ENCODE data around the gene HOXC10. TPM values are rescaled to one million over a fixed set of nuclear protein-coding genes. Genes with fewer than 3 reads are reported as not detected.

The HOXC10 gene
- total and polyA plus RNA-seq, 2 donors (not counting 3 experiments of a cell fraction or from before 2014, with no cell fraction given), result 0.18 TPM; not detected in 1

DNA sequence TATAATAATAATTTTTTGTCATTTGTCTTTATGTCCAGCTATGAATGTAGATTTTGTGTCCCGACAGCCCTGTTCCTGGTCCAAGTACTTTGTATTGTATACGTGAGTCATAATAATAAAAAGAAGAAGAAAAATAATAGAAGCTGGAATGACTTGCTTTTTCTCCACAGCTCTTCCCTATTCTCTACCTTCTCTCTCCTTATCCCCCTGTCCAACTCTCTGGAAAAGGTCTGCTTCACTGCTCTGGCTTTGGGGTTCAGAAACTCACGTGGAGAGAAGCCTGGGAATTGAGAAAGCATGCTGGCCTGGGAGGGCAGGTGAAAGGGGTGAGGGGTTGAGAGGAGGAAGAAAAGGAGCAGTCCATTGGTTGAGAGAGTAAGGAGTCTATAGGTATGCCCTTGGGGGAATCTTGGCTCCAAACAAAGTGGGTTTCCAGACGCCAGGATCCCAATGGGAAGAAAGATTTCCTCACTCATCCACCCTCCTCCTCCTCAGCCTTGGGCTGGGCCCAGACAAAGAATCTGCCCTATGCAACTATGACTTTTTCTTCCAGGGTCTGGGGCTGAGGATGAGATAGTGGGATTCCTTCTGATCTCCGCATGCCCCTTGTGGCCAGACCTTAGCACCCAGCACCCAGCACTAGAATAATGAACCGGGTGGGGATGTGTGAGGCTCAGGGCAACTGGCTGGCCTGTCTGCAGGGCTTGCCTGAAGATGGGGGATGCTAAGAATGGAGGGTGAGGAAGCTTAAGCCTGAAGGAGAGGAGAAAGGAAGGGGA lies 27.9 kb downstream of the HOXC10 start:
- Histone ChIP-seq H3K9me3 (replicated peaks; ENCODE audit: control insufficient read depth, insufficient read depth, low read length) (no peaks in the 10 kb centered on the region), H3K79me2 (ENCODE audit: control insufficient read depth, insufficient read depth, low read length) (no peaks in the 10 kb centered on the region), H3K9me1 (replicated peaks; ENCODE audit: control insufficient read depth, extremely low read depth, insufficient read depth, low read length) (no peaks in the 10 kb centered on the region), H3K4me1 (ENCODE audit: control insufficient read depth, extremely low read depth, insufficient read depth, low read length) (no peaks in the 10 kb centered on the region), H4K20me1 (replicated peaks; ENCODE audit: control insufficient read depth, extremely low read depth, insufficient read depth, low read length) (no peaks in the 10 kb centered on the region), H3K4me2 (ENCODE audit: insufficient read depth, low read length) (no peak overlapping the region), H2AFZ (ENCODE audit: low read depth, low read length) (no peak overlapping the region), H3K4me3 (replicated peaks in 1 of 3; ENCODE audit: insufficient read depth in 1 of 3, low read depth in 1 of 3, low read length in 3 of 3) (no peak overlapping the region), H3K9ac (replicated peaks; ENCODE audit: extremely low read depth, insufficient read depth, low read length) (no peak overlapping the region), H3K36me3 (ENCODE audit: control insufficient read depth in 2 of 2, extremely low read depth in 1 of 2, insufficient read depth in 2 of 2, low read length in 2 of 2) (no peaks in the 10 kb centered on the region), H3K27me3 (ENCODE audit: control insufficient read depth in 2 of 2, insufficient read depth in 2 of 2, low read length in 2 of 2) (peaks cover 80 to 89% of the 10 kb centered on the region in 2 experiments), H3K27ac (ENCODE audit: insufficient read depth, low read depth, low read length) (no peak overlapping the region)
- ChIA-PET CTCF (interaction anchor here (0.6 to 17.0 kb wide), 5 partner anchors 10 to 203 kb away, joined by 3 to 616 read pairs (median 3); partner anchors contain the start of gene SMUG1), POLR2A (no interaction called here)
- DNase-seq (ENCODE audit: low read depth, low spot score) (no peak), FAIRE-seq (no peak)
- dilution Hi-C loops (cut with MboI; ENCODE audit: extremely low pct_ligation_motif_present, low sequenced_read_pairs), result no loop called here
- TF ChIP-seq JUN (IDR thresholded peaks at IDR 0.05; ENCODE audit: borderline replicate concordance, insufficient read depth, insufficient read length, low read depth) (no peak), GATA2 (IDR thresholded peaks at IDR 0.05; ENCODE audit: insufficient read depth, insufficient read length, low read depth, low read length) (no peak), EZH2 (IDR thresholded peaks at IDR 0.05; ENCODE audit: borderline replicate concordance, low read depth, low read length, severe bottlenecking) (no peak), POLR2A (IDR thresholded peaks at IDR 0.05; ENCODE audit: low read depth, low read length) (no peak)
- BruUV-seq (replicated peaks), result no TSS peak
- intact Hi-C loops (cut with micrococcal nuclease), result no loop called here

DNA sequence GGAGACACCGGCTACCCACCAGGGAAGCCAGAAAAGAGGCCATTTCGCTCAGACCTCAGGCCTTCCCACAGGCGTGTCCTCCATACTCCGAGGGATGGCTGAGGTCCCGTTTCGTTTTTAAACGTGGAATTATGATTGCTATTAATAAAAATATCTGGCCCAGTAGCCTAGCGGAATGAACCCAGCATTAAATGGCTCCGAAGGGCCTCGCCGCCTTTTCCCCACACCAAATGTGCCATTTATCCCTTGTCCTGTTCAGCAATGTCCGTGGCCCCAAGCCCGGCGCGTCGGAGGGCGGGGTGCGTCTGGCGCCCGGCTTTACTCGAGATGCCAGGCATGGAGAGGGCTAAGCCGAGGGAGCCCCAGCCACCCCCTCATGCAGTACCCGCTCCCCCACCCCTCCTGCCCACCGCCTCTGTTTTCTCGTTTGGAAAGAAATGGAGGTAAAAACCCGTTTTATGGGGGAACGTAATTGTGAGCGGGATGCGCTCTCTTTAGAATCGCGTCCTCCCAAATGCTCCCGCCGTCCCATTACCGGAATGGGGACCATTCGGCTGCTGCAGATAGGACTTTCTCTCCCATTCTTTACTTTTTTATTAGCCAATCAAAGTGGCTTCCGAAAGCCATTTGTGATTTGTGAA lies 29.6 kb downstream of the HOXC10 start:
- no peaks in the 10 kb centered on the region for H4K20me1 ChIP-seq (replicated peaks; ENCODE audit: control insufficient read depth, extremely low read depth, insufficient read depth, low read length)
- H3K9ac ChIP-seq (replicated peaks; ENCODE audit: extremely low read depth, insufficient read depth, low read length), result no peak overlapping the region
- H3K9me1 ChIP-seq (replicated peaks; ENCODE audit: control insufficient read depth, extremely low read depth, insufficient read depth, low read length), result no peaks in the 10 kb centered on the region
- no peak overlapping the region for H3K4me3 ChIP-seq (replicated peaks in 1 of 3; ENCODE audit: insufficient read depth in 1 of 3, low read depth in 1 of 3, low read length in 3 of 3)
- CTCF ChIA-PET, result interaction anchor here (1.1 to 17.0 kb wide), 5 partner anchors 8 to 257 kb away, joined by 3 to 616 read pairs (median 5); partner anchors contain the start of genes HOXC9 and SMUG1
- DNase-seq (ENCODE audit: low read depth, low spot score), result no peak
- POLR2A ChIA-PET, result no interaction called here
- H2AFZ ChIP-seq (ENCODE audit: low read depth, low read length), result no peak overlapping the region
- intact Hi-C loops (cut with micrococcal nuclease) (no loop called here), dilution Hi-C loops (cut with MboI; ENCODE audit: extremely low pct_ligation_motif_present, low sequenced_read_pairs) (no loop called here)
- no peaks in the 10 kb centered on the region for H3K9me3 ChIP-seq (replicated peaks; ENCODE audit: control insufficient read depth, insufficient read depth, low read length)
- H3K4me1 ChIP-seq (ENCODE audit: control insufficient read depth, extremely low read depth, insufficient read depth, low read length), result peaks cover 3% of the 10 kb centered on the region
- no peaks in the 10 kb centered on the region for H3K36me3 ChIP-seq (ENCODE audit: control insufficient read depth in 2 of 2, extremely low read depth in 1 of 2, insufficient read depth in 2 of 2, low read length in 2 of 2)
- peaks cover 81 to 92% of the 10 kb centered on the region in 2 experiments for H3K27me3 ChIP-seq (ENCODE audit: control insufficient read depth in 2 of 2, insufficient read depth in 2 of 2, low read length in 2 of 2)
- BruUV-seq (replicated peaks), result no TSS peak
- no peak for FAIRE-seq
- H3K4me2 ChIP-seq (ENCODE audit: insufficient read depth, low read length), result no peak overlapping the region
- TF ChIP-seq FOS (IDR thresholded peaks at IDR 0.05; ENCODE audit: borderline replicate concordance, insufficient read depth, low read length) (no peak), EZH2 (IDR thresholded peaks at IDR 0.05; ENCODE audit: borderline replicate concordance, low read depth, low read length, severe bottlenecking) (peak; percentile 93)
- H3K27ac ChIP-seq (ENCODE audit: insufficient read depth, low read depth, low read length), result no peak overlapping the region
- H3K79me2 ChIP-seq (ENCODE audit: control insufficient read depth, insufficient read depth, low read length), result no peaks in the 10 kb centered on the region

All from endothelial cell of umbilical vein (primary cell).